HG03095 (cell line): Measurements from ENCODE around the gene ST3GAL3.

Experiments
- ATAC-seq: cut with Tn5 transposase; IDR thresholded peaks from one replicate; pipeline ENCODE4 v1.9.1; 2021; ENCODE audit warnings: moderate library complexity; ENCODE audit not compliant: unreplicated experiment

ST3GAL3 gene

GRCh38 chr1:43873851-43874250, 166.5 kb downstream of the ST3GAL3 start:
- ATAC-seq, result no peak

DNA sequence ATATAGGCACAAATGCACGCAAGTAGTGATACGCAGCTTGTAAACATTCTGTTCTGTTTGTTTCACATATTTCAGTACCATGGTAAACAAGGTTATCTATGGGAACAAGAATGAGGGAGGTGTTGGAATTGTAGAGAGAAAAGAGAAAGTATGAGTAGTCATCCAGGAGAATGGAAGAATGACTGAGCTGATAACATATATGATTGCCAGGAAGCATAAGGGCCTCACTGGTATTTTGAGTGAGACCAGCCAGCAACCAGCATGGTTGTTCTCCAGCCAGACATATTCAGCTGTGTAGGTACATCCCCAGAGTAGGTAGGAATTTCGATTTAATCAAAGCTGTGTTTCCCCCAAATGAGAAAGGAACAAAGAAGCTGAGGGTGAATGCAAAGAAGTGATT, 167.4 kb downstream of the ST3GAL3 start:
- no peak for ATAC-seq

DNA sequence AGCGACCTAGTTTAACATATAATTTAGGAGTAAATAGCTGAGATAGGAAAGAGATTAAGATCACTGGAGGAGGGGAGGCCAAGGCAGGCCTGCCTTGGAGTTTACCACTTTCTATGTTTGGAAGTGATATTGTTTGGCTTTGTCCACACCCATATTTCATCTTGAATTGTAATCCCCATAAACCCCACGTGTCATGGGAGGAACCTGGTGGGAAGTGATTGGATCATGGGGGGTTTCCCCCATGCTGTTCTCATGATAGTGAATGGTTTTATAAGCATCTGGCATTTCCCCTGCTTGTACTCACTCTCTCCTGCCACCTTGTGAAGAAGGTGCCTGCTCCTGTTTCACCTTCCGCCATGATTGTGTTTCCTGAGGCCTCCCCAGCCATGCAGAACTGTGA, 168.0 kb downstream of the ST3GAL3 start:
- ATAC-seq, result no peak

DNA sequence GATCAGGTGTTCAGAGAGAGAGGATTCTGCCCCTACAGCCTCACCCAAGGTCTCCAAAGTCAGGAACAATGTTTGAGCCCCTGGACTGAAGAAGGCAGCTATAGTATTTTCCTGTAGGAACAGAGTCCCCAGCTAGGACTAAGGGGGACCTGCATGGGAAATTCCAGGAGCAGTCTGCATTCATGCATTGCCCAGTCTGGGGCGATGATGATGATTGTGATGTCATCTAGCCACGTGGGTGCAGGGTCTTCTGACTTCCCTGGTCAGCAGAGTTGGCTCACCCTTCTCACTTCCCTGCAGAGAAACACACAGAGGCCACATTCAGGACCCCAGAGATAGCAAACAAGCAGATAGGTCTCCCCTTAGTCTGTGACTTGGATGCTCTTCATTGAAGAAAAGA, 169.8 kb downstream of the ST3GAL3 start:
- no peak for ATAC-seq

- no peak for ATAC-seq
Measured at GRCh38 chr1:43878440-43878839, 171.1 kb downstream of the ST3GAL3 start.

DNA sequence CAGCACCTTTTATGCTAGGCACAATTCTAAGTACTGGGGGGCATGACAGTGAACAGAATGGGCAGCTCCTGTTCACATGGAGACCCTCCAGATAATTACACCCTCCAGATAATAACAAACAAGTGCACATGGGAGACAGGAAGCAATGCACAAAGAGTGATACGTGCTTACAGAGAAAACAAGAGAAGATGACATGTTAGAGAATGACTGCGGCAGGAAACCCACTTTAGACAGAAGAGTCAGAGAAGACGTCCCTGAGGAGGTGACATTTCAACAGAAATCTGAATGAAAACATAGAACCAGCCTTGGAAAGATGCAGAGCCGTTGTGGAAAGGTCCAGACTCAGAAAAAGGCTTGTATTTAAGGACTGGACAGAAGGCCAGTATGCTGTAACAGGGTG, 171.5 kb downstream of the ST3GAL3 start:
- no peak for ATAC-seq

- ATAC-seq, result no peak
Measured at GRCh38 chr1:43879414-43879813, 172.1 kb downstream of the ST3GAL3 start.

GRCh38 chr1:43879996-43880395, 172.7 kb downstream of the ST3GAL3 start:
- ATAC-seq, result no peak

GRCh38 chr1:43880604-43881003, 173.3 kb downstream of the ST3GAL3 start:
- no peak for ATAC-seq

DNA sequence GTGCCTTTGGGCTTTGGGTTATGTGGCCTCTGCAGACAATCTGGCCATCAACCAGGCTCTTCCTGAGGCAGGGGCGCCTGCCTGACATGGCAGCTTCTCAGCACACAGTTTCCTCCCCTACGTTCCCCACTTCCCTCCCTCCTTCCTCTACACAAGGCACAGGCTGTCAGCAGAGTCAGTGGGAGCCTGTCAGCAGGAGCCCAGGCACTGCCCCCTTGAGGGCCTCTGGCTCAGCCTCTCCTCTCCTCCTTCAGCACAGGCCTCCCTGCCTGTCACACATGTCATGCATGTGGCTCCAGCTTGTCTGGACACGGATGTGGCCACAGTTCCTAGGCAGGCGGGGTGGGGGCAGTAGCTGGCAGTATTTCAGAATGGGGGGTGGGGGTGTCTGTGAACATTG, 174.1 kb downstream of the ST3GAL3 start:
- ATAC-seq, result no peak

DNA sequence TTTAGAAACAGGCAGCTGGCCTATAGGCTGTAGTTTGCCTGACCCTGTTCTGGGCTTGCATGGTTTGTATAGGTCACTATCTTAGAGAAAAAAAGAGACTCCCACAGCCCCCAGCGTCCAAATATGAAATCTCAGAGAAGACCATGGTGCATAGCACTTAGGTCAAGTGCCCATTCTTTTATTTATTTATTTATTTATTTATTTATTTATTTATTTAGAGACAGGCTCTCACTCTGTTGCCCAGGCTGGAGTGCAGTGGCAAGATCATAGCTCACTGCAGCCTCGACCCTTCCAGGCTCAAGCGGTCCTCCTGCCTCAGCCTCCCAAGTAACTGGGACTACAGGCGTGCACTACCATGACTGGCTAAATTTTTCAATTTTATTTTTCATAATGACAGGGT, 175.4 kb downstream of the ST3GAL3 start:
- ATAC-seq, result no peak

DNA sequence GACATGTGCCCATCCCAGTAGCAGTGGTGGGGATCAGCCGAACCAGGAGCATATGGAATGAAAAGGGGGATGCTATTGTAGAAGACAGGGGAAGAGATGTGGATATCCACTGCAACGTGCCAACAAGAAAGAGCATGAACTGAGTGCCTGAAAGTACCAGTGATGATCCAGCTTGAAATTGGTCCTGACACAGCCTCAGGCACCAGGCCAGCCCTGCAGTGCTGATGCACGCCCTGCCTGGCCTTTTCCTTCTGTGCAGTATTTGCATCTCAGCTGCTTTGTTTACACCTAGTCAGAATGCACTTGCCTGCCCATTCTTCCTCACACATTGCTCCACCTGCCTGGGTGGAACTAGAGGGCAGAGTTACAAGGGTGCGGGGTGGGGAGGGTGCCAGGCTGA, 176.0 kb downstream of the ST3GAL3 start:
- no peak for ATAC-seq

- no peak for ATAC-seq
Measured at GRCh38 chr1:43885279-43885801, 178.0 kb downstream of the ST3GAL3 start.

- no peak for ATAC-seq
Measured at GRCh38 chr1:43887748-43888147, 180.4 kb downstream of the ST3GAL3 start.

GRCh38 chr1:43890815-43891214, 183.5 kb downstream of the ST3GAL3 start:
- ATAC-seq, result no peak

GRCh38 chr1:43893006-43893405, 185.7 kb downstream of the ST3GAL3 start:
- no peak for ATAC-seq

DNA sequence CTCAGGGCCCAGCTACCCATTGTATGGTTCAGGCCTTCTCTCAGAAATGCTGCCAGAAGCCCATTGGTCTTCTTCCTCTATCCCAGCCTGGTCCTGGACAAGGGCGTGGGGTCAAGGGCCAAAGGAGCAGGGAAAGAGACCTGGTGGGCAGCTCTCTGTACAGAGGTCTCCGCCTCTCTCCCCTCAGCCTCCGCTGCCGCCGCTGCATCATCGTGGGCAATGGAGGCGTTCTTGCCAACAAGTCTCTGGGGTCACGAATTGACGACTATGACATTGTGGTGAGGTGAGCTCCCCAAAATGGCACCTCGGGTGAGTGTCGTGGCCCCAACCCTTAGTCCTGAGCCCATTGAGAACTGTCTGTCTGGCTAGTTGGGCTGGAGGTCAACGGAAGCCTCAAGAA, 191.6 kb downstream of the ST3GAL3 start:
- ATAC-seq, result no peak

DNA sequence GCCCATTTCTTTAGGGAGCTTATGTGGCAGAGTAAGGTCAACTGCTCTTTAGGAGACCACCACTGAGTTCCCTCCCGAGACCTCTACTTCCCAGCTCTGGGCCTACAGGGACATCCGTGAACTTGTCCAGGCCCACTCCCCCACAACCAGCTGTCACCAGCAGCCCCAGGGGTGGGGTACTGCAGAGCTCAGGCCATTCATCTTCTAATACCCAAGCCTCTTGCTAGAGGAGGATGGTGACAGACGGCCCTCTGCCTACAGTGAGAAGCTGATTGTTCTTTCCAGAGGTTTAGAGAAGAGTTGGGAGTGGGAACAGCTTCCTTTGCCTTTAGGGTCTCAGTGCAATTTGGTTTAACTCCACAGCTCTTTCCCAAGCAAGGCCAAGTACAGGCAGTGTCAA, 193.1 kb downstream of the ST3GAL3 start:
- no peak for ATAC-seq

GRCh38 chr1:43901196-43901961, 194.0 kb downstream of the ST3GAL3 start:
- ATAC-seq, result no peak

GRCh38 chr1:43902058-43902831, 194.9 kb downstream of the ST3GAL3 start:
- no peak for ATAC-seq

DNA sequence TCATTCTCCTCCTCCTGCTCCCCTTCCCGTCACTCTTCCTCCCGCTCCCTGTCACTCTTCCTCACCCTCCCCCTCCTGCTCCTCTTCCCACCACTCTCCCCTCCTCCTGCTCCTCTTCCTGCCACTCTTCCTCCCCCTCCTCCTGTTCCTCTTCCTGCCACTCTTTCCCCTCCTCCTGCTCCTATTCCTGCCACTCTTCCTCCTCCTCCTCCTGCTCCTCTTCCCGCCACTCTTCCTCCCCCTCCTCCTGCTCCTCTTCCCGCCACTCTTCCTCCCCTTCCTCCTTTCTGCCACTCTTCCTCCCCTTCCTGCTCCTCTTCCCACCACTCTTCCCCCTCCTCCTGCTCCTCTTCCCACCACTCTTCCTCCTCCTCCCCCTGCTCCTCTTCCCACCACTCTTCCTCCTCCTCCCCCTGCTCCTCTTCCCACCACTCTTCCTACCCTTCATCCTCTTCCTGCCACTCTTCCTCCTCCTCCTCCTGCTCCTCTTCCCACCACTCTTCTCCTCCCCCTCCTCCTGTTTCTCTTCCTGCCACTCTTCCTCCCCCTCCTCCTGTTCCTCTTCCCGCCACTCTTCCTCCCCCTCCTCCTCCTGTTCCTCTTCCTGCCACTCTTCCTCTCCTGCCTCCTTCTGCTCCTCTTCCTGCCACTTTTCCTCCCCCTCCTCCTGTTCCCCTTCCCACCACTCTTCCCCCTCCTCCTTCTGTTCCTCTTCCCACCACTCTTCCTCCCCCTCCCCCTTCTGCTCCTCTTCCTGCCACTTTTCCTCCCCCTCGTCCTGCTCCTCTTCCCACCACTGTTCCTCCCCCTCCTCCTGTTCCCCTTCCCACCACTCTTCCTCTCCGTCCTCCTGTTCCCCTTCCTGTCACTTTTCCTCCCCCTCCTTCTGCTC, 197.6 kb downstream of the ST3GAL3 start:
- no peak for ATAC-seq
